ENCODE data around the gene ART1.
"Not testable (repeated sequence)": the region's sequence is repeated elsewhere in the genome, so short reads cannot be mapped to it uniquely, and the experiment has no call there.

The ART1 gene

DNA sequence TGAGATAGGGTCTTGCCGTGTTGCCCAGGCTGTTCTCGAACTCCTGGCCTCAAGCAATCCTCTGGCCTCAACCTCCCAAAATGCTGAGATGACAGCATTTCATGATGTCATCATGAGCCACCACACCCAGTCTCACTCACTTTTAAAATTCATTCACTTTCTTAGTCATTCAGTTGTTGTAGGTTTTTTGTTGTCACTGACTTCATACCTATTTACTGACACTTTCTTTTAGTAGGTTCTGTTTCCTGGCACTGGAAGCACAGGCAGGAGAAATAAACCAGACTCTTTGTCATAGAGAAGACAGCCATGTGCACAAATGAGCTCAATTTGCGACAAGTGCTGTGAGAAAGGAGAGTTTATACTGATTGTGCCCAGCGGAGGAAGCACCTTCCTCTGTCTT is 13.6 kb upstream of the ART1 start:
- in situ Hi-C loops (cut with MboI; ENCODE audit: low sequenced_read_pairs): no loop called here

GRCh38 chr11:3632070-3632660 is 12.8 kb upstream of the ART1 start:
- in situ Hi-C loops (cut with MboI; ENCODE audit: low sequenced_read_pairs): no loop called here

GRCh38 chr11:3635641-3636375 is 9.1 kb upstream of the ART1 start:
- in situ Hi-C loops (cut with MboI; ENCODE audit: low sequenced_read_pairs): no loop called here

GRCh38 chr11:3637201-3637600 is 7.7 kb upstream of the ART1 start:
- in situ Hi-C loops (cut with MboI; ENCODE audit: low sequenced_read_pairs): no loop called here

DNA sequence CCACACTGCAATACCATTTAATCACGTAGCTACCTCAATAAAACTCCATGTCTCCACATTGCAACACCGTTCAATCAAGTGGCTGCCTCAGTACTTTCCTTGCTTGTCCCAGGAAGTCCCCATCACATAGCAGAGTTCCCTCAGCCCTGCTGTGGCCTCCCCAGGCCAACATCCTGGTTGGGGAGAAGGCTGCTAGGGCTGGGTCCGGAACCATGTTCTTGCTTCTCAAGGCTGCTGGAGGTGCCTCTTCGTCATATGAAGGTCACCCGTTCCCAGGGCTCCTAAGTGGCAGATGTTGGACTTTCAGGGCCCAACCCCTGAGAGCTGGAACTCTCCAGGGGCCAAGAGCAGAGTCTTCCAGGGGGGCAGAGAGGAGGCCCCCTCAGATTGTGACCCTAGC is 6.4 kb upstream of the ART1 start:
- in situ Hi-C loops (cut with MboI; ENCODE audit: low sequenced_read_pairs): no loop called here

GRCh38 chr11:3639841-3640240 is 5.1 kb upstream of the ART1 start:
- in situ Hi-C loops (cut with MboI; ENCODE audit: low sequenced_read_pairs): no loop called here

DNA sequence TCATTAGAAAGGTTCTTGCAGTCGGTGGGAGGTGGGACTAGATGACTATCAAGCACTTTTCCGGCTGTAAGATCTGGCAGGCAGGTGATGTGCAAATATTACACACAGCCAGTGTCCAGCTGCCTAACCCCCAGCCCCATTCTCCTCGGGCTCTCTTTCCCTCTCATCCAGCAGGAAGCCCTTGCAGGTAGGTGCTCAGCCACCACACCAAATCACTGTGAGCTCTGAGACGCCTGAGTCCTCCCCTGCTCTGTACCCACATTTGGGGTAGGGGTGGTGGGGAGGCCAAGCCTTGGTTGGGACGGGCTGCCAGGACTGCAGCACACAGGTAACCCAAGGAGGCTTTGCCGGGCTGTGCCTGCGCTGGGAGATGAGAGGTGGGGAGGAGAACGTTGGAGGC is 3.7 kb upstream of the ART1 start:
- in situ Hi-C loops (cut with MboI; ENCODE audit: low sequenced_read_pairs): no loop called here

DNA sequence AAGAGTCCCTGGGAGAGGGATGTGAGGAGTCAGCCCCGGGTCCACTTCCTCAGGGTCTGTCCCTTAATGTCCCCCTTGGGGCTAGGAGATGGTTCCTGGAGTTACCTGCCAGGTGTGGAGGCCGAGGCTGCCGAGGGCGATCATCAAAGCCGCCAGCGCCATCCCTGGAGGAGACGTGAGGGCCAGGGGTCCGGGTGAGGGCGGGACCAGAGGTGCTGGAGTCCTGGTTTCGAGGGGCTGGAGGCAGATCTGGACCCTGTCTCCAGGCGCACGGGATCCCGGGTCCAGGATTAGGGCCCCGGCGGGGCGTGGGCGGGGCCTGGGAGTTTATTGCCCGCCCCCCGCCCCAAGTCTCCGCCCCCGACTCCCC is 3.2 kb upstream of the ART1 start, which contains the start of gene ART5:
ART5 (minus strand) TSS at position 292 of the 370 bp plus-strand sequence; CDS start at position 162, 130 bp downstream.
- in situ Hi-C loops (cut with MboI; ENCODE audit: low sequenced_read_pairs): no loop called here

DNA sequence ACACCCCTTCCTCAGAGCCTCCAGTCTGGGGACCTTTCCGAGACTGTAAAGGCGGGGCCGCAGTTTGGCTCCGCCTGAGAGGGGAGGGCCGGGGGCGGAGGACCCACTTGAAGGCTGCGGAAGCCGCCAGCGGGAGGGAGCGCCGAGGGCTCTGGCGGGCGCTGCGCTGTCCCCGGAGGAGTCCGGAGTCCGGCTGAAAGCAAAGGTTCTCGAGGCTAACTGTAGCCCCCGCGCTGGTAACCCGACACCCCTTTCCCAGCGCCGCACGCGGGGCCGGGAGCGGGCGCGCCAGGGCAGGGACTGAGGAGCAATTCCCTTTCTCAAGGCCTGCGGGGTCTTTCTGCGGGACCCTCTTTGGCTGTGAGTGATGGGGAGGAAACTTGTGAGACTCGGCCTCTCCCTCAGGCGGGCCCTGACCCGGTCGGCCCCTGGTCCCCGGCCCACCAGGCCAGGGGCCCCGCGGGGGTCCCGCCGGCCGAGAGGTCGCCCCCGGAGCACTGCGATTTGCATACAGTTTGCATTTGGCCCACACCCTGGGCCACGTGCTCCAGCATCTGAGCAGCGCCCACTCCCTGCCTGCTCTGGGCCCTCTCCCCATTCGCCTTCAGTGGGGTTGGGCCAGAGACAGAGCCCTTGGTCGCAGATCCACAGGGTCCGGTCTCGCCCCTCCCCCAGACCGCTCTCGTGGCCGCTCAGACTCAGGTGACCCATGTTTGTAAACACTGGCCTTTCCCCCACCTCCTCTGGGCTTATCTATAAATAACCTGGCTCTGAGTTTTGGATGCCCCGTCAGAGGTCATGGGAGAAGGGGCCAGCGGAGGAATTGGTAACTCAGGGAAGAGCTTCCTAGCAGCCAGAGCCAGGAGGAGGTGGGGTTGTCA is 2.6 kb upstream of the ART1 start:
- in situ Hi-C loops (cut with MboI; ENCODE audit: low sequenced_read_pairs): no loop called here

DNA sequence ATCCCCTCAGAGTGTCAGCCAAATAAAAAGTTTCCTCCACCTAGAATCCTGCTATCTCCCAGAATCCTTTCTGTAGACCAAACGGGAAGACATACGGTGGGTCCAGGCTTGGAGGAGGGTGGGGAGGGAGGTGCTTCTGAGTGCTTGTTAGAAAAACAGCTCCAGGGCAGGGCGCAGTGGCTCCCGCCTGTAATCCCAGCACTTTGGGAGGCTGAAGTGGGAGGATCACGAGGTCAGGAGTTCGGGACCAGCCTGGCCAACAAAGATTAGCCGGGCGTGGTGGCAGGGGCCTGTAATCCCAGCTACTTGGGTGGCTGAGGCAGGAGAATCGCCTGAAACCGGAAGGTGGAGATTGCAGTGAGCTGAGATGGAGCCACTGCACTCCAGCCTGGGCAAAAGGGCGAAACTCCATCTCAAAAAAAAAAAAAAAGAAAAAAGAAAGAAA is 1.8 kb upstream of the ART1 start:
- in situ Hi-C loops (cut with MboI; ENCODE audit: low sequenced_read_pairs): not testable (repeated sequence)

DNA sequence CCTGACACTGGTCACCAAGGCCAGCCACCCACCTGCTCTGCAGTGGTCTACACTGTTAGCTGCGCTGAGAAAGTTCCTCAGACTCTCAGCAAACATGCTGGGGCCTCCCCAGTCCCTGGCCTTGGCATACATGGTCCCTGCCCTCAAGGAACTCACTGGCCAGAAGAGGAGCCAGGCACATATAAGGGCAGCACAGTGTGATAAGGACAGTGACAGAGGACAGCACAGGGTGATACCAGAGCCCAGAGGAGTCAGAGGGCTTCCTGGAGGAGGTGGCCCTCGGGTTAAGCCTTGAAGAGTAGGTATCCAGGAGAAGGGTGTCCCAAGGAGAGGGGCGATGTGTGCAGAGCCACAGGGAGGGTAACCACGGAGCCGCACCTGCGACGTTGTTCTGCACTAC is 624 bp downstream of the ART1 start:
- in situ Hi-C loops (cut with MboI; ENCODE audit: low sequenced_read_pairs): no loop called here

DNA sequence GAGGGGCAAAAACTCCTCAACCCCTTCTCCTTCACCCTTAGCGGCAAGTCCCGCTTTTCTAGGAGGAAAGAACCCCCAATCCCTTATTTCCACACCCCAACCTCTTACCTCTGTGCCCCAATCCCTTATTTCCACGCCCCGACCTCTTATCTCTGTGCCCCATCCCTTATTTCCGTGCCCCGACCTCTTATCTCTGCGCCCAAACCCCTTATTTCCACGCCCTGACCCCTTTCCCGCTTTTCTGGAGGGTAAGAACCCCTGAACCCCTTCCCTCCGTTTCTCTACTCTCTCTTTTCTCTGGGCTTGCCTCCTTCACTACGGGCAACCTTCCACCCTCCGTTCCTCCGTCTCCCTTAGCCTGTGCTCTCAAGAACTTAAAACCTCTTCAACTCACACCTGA is 3.9 kb downstream of the ART1 start:
- in situ Hi-C loops (cut with MboI; ENCODE audit: low sequenced_read_pairs): not testable (repeated sequence)

- in situ Hi-C loops (cut with MboI; ENCODE audit: low sequenced_read_pairs): not testable (repeated sequence)
Measured at GRCh38 chr11:3649374-3649773, 4.4 kb downstream of the ART1 start.

DNA sequence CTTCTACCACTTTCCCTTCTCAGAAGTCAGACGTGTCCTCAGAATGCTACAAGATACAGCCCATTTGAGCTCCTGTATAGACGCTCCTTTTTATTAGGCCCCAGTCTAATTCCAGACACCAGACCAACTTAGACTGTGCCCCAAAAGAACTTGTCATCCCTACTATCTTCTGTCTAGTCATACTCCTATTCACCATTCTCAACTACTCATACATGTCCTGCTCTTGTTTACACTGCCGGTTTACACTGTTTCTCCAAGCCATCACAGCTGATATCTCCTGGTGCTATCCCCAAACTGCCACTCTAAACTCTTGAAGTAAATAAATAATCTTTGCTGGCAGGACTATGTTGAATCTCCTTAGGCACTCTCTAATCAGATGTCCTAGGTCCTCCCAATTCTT is 7.6 kb downstream of the ART1 start:
- in situ Hi-C loops (cut with MboI; ENCODE audit: low sequenced_read_pairs): not testable (repeated sequence)

DNA sequence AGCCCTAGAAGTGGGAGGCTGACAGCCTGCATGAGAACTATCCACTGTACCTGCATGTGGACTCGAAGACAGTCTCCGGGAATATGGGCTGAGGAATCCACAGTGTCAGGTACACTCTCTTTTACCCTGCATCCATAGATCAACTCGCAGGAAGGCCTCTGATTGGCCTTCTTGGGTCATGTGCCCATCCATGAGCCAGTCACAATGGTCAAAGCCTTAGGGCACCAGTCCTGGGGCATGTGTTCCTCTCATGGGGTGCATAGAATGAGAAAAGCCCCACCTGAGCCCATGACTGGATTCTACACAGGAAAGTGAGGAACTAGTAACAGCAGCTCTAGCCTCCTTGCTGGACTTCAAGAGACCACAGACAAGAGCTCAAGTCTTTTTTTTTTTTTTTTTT is 10.6 kb downstream of the ART1 start:
- in situ Hi-C loops (cut with MboI; ENCODE audit: low sequenced_read_pairs): no loop called here

GRCh38 chr11:3657331-3657730 is 12.4 kb downstream of the ART1 start:
- in situ Hi-C loops (cut with MboI; ENCODE audit: low sequenced_read_pairs): not testable (repeated sequence)

GRCh38 chr11:3658252-3658651 is 13.3 kb downstream of the ART1 start:
- in situ Hi-C loops (cut with MboI; ENCODE audit: low sequenced_read_pairs): no loop called here

GRCh38 chr11:3659595-3660515 is 14.9 kb downstream of the ART1 start:
- in situ Hi-C loops (cut with MboI; ENCODE audit: low sequenced_read_pairs): no loop called here

DNA sequence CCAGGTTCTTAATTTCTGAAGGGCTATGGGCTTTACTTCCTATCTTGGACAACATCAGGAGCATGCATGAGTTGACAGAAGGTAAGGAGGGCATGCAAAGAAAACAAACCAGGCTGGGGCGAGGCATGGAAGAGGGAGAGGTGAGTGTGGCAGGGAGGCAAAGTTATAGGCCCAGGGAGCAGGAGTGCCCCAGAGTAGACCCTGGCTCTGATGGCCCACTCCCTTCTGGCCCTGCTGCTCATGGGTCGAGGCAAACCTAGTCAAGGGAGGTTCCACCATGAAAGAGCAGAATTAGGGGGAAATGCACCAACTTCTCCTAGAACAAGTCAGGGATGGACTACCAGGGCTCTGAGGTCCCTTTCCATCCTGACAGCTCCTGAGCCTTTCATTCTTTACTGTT is 16.0 kb downstream of the ART1 start:
- in situ Hi-C loops (cut with MboI; ENCODE audit: low sequenced_read_pairs): no loop called here

DNA sequence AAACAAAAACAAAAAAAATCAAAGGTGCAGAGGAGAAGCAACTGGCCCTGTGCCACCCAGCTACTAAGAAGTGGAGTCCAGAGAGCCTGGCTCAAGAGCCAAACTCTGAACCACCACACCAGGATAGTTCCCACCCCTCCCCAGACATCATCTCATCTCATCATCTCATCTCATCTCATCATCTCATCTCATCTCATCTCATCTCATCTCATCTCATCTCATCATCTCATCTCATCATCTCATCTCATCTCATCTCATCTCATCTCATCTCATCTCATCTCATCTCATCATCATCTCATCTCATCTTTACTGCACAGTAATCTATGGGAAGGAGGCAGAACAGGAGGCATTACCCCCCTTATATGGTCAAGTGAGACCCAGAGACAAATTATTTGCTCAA is 17.9 kb downstream of the ART1 start:
- in situ Hi-C loops (cut with MboI; ENCODE audit: low sequenced_read_pairs): no loop called here

Data from HL-60/S4 (cell line).